HepG2 (cell line): ENCODE results near the gene SH2B2. TPM values are rescaled to one million over a fixed set of nuclear protein-coding genes. Genes with fewer than 3 reads are reported as not detected.

Source experiments
- ETS1 ChIP-seq: sonication (generic); formaldehyde crosslinking; IDR thresholded peaks from 2 replicates; pipeline ENCODE4 v1.4.0; 2020; ENCODE audit warnings: missing genetic modification reagents
- FOXJ3 ChIP-seq: sonication (generic); formaldehyde crosslinking; IDR thresholded peaks from 2 replicates; pipeline ENCODE4 v1.4.0; 2020; ENCODE audit warnings: missing genetic modification reagents, mild to moderate bottlenecking, borderline replicate concordance
- JDP2 ChIP-seq: sonication (generic); formaldehyde crosslinking; IDR thresholded peaks from 2 replicates; pipeline ENCODE4 v1.8.1; 2022; ENCODE audit warnings: missing genetic modification reagents, borderline replicate concordance
- JUN ChIP-seq: sonication (generic); formaldehyde crosslinking; IDR thresholded peaks from 2 replicates; pipeline ENCODE4 v1.4.0; 2020; ENCODE audit warnings: mild to moderate bottlenecking, missing genetic modification reagents
- MXD1 ChIP-seq: sonication (generic); formaldehyde crosslinking; IDR thresholded peaks from 2 replicates; pipeline ENCODE4 v1.4.0; 2020; ENCODE audit warnings: mild to moderate bottlenecking, missing genetic modification reagents
- SRSF4 ChIP-seq: fragments of 200-400 bp; formaldehyde crosslinking; IDR thresholded peaks from one replicate; pipeline ENCODE4 v1.6.1; 2018; ENCODE audit warnings: mild to moderate bottlenecking, low read depth, low read length, moderate library complexity; ENCODE audit not compliant: poor library complexity, severe bottlenecking
- ZNF383 ChIP-seq: sonication (generic); formaldehyde crosslinking; IDR thresholded peaks from 2 replicates; pipeline ENCODE4 v1.4.0; 2020; ENCODE audit warnings: missing genetic modification reagents, mild to moderate bottlenecking, borderline replicate concordance
- ZNF431 ChIP-seq: sonication (generic); formaldehyde crosslinking; IDR thresholded peaks from 2 replicates; pipeline ENCODE4 v1.9.0; 2022; ENCODE audit warnings: missing genetic modification reagents, low read depth, mild to moderate bottlenecking, borderline replicate concordance
- polyA plus RNA-seq, 8 experiments: library from polyadenylated mRNA; depleted of rRNA in 3 of 8; stranded (reverse) in 7 of 8; unstranded in 1 of 8; fragments of >200 nt; fragmentation: Illumina TruSeq in 4 of 8; extraction: Trizol in 4 of 8; gene quantifications; 2 replicates each; pipeline versions ENCODE4 v1.2.1 to v1.2.3, GENCODE V29; 2011 to 2016; ENCODE audit warnings: low read depth in 4 of 8, missing spikeins in 1 of 8, mixed read lengths in 1 of 8; ENCODE audit not compliant: insufficient read depth in 1 of 8
- total RNA-seq, 5 experiments: library from RNA; depleted of rRNA; stranded (reverse); fragments of >200 nt; fragmentation: Illumina TruSeq; extraction: Trizol; gene quantifications; 2 replicates each; pipeline ENCODE4 v1.2.3, GENCODE V29; 2016; ENCODE audit warnings: low read depth in 1 of 5
- TF ChIP-seq, protein P1 (sequence below): sonication (generic); formaldehyde crosslinking; IDR thresholded peaks from 2 replicates; pipeline ENCODE4 v1.8.0; 2022; ENCODE audit warnings: missing genetic modification reagents, low read depth, mild to moderate bottlenecking, borderline replicate concordance
- TF ChIP-seq, protein P2 (sequence below): sonication (generic); formaldehyde crosslinking; IDR thresholded peaks from 2 replicates; pipeline ENCODE4 v1.4.0; 2020; ENCODE audit warnings: missing genetic modification reagents, borderline replicate concordance
- TF ChIP-seq, protein P3 (sequence below): sonication (generic); formaldehyde crosslinking; IDR thresholded peaks from 2 replicates; pipeline ENCODE4 v1.9.0; 2021; ENCODE audit warnings: missing genetic modification reagents, mild to moderate bottlenecking, borderline replicate concordance
- TF ChIP-seq, protein P4 (sequence below): IDR thresholded peaks from 2 replicates; pipeline ENCODE4 v1.6.1; 2016; ENCODE audit warnings: mild to moderate bottlenecking
- TF ChIP-seq, protein P5 (sequence below): sonication (generic); formaldehyde crosslinking; IDR thresholded peaks from 2 replicates; pipeline ENCODE4 v1.4.0; 2020; ENCODE audit warnings: missing genetic modification reagents, borderline replicate concordance

Gene SH2B2
- total and polyA plus RNA-seq, 2 of the 13 experiments (the other 11 are each of a cell fraction or from before 2014, with no cell fraction given), result 0.46 to 1.3 TPM

- TF ChIP-seq MXD1 (CRISPR knock-in tag) (0 out of 2 replicates have a peak, but pooled peaks have one; percentile 24), ETS1 (CRISPR knock-in tag) (no peak), JDP2 (CRISPR knock-in tag) (no peak), ZNF431 (CRISPR knock-in tag) (peak; percentile 56; the same call in 1 of the 2 replicates), JUN (CRISPR knock-in tag) (peak; percentile 87), SRSF4 (no peak), ZNF383 (CRISPR knock-in tag) (no peak), FOXJ3 (CRISPR knock-in tag) (no peak)
- TF ChIP-seq, protein P1, sequence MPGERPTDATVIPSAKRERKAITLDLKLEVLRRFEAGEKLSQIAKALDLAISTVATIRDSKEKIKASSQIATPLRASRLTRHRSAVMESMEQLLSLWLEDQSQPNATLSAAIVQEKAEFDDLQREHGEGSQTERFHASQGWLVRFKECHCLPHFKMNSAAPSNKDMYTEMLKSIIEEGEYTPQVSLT (CRISPR knock-in tag), result no peak
- TF ChIP-seq, protein P2, sequence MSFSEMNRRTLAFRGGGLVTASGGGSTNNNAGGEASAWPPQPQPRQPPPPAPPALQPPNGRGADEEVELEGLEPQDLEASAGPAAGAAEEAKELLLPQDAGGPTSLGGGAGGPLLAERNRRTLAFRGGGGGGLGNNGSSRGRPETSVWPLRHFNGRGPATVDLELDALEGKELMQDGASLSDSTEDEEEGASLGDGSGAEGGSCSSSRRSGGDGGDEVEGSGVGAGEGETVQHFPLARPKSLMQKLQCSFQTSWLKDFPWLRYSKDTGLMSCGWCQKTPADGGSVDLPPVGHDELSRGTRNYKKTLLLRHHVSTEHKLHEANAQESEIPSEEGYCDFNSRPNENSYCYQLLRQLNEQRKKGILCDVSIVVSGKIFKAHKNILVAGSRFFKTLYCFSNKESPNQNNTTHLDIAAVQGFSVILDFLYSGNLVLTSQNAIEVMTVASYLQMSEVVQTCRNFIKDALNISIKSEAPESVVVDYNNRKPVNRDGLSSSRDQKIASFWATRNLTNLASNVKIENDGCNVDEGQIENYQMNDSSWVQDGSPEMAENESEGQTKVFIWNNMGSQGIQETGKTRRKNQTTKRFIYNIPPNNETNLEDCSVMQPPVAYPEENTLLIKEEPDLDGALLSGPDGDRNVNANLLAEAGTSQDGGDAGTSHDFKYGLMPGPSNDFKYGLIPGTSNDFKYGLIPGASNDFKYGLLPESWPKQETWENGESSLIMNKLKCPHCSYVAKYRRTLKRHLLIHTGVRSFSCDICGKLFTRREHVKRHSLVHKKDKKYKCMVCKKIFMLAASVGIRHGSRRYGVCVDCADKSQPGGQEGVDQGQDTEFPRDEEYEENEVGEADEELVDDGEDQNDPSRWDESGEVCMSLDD (CRISPR knock-in tag), result no peak
- TF ChIP-seq, protein P3, sequence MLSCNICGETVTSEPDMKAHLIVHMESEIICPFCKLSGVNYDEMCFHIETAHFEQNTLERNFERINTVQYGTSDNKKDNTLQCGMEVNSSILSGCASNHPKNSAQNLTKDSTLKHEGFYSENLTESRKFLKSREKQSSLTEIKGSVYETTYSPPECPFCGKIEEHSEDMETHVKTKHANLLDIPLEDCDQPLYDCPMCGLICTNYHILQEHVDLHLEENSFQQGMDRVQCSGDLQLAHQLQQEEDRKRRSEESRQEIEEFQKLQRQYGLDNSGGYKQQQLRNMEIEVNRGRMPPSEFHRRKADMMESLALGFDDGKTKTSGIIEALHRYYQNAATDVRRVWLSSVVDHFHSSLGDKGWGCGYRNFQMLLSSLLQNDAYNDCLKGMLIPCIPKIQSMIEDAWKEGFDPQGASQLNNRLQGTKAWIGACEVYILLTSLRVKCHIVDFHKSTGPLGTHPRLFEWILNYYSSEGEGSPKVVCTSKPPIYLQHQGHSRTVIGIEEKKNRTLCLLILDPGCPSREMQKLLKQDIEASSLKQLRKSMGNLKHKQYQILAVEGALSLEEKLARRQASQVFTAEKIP (CRISPR knock-in tag), result no peak
- TF ChIP-seq, protein P4, sequence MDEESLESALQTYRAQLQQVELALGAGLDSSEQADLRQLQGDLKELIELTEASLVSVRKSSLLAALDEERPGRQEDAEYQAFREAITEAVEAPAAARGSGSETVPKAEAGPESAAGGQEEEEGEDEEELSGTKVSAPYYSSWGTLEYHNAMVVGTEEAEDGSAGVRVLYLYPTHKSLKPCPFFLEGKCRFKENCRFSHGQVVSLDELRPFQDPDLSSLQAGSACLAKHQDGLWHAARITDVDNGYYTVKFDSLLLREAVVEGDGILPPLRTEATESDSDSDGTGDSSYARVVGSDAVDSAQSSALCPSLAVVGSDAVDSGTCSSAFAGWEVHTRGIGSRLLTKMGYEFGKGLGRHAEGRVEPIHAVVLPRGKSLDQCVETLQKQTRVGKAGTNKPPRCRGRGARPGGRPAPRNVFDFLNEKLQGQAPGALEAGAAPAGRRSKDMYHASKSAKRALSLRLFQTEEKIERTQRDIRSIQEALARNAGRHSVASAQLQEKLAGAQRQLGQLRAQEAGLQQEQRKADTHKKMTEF (CRISPR knock-in tag), result peak; percentile 72; the same call in 1 of the 2 replicates
- TF ChIP-seq, protein P5, sequence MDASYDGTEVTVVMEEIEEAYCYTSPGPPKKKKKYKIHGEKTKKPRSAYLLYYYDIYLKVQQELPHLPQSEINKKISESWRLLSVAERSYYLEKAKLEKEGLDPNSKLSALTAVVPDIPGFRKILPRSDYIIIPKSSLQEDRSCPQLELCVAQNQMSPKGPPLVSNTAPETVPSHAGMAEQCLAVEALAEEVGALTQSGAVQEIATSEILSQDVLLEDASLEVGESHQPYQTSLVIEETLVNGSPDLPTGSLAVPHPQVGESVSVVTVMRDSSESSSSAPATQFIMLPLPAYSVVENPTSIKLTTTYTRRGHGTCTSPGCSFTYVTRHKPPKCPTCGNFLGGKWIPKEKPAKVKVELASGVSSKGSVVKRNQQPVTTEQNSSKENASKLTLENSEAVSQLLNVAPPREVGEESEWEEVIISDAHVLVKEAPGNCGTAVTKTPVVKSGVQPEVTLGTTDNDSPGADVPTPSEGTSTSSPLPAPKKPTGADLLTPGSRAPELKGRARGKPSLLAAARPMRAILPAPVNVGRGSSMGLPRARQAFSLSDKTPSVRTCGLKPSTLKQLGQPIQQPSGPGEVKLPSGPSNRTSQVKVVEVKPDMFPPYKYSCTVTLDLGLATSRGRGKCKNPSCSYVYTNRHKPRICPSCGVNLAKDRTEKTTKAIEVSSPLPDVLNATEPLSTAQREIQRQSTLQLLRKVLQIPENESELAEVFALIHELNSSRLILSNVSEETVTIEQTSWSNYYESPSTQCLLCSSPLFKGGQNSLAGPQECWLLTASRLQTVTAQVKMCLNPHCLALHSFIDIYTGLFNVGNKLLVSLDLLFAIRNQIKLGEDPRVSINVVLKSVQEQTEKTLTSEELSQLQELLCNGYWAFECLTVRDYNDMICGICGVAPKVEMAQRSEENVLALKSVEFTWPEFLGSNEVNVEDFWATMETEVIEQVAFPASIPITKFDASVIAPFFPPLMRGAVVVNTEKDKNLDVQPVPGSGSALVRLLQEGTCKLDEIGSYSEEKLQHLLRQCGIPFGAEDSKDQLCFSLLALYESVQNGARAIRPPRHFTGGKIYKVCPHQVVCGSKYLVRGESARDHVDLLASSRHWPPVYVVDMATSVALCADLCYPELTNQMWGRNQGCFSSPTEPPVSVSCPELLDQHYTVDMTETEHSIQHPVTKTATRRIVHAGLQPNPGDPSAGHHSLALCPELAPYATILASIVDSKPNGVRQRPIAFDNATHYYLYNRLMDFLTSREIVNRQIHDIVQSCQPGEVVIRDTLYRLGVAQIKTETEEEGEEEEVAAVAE (CRISPR knock-in tag), result peak; percentile 36; the same call in 1 of the 2 replicates
These were observed 12.6 kb upstream of the SH2B2 start (continued) for GRCh38 chr7:102273749-102274712.
